ENCODE results near the gene BRCA1. TPM values are rescaled to one million over a fixed set of nuclear protein-coding genes. Genes with fewer than 3 reads are reported as not detected.
"Not testable (repeated sequence)": the region's sequence is repeated elsewhere in the genome, so short reads cannot be mapped to it uniquely, and the experiment has no call there.

The BRCA1 gene
- total RNA-seq, 2 donors from 2014 or later = 8.6 to 21.1 TPM

- H3K9me3 ChIP-seq = no peaks in the 10 kb centered on the region
- DNase-seq (ENCODE audit: low spot score) (no peak), ATAC-seq (ENCODE audit: insufficient number of reproducible peaks, low FRiP score, low read depth) (no peak)
- TF ChIP-seq CTCF (IDR thresholded peaks at IDR 0.05) = no peak
- no peaks in the 10 kb centered on the region for H3K36me3 ChIP-seq
- H3K4me1 ChIP-seq (ENCODE audit: control insufficient read depth in 1 of 2, low read depth in 2 of 2) = no peaks in the 10 kb centered on the region
- no peaks in the 10 kb centered on the region for H3K27me3 ChIP-seq (replicated peaks; ENCODE audit: insufficient read depth)
- no peak overlapping the region for H3K27ac ChIP-seq
- H3K4me3 ChIP-seq = no peak overlapping the region
Measured at GRCh38 chr17:43105146-43105545, 20.0 kb downstream of the BRCA1 start.

GRCh38 chr17:43104665-43105064 lies 20.5 kb downstream of the BRCA1 start:
- H3K4me1 ChIP-seq (ENCODE audit: control insufficient read depth in 1 of 2, low read depth in 2 of 2) = no peaks in the 10 kb centered on the region
- no peak for ATAC-seq (ENCODE audit: insufficient number of reproducible peaks, low FRiP score, low read depth)
- no peak for DNase-seq (ENCODE audit: low spot score)
- H3K27me3 ChIP-seq (replicated peaks; ENCODE audit: insufficient read depth) = no peaks in the 10 kb centered on the region
- H3K4me3 ChIP-seq = no peak overlapping the region
- no peak for TF ChIP-seq CTCF (IDR thresholded peaks at IDR 0.05)
- no peaks in the 10 kb centered on the region for H3K36me3 ChIP-seq
- no peak overlapping the region for H3K27ac ChIP-seq
- no peaks in the 10 kb centered on the region for H3K9me3 ChIP-seq

GRCh38 chr17:43095364-43095763 lies 29.8 kb downstream of the BRCA1 start:
- H3K36me3 ChIP-seq; H3K27me3 ChIP-seq (replicated peaks; ENCODE audit: insufficient read depth); H3K9me3 ChIP-seq; H3K4me3 ChIP-seq; DNase-seq (ENCODE audit: low spot score); H3K27ac ChIP-seq; ATAC-seq (ENCODE audit: insufficient number of reproducible peaks, low FRiP score, low read depth): not testable (repeated sequence)
- peaks cover 24 to 42% of the 10 kb centered on the region in 2 donors for H3K4me1 ChIP-seq (ENCODE audit: control insufficient read depth in 1 of 2, low read depth in 2 of 2)

GRCh38 chr17:43094129-43094835 lies 30.9 kb downstream of the BRCA1 start:
- TF ChIP-seq CTCF (IDR thresholded peaks at IDR 0.05) = no peak
- no peaks in the 10 kb centered on the region for H3K36me3 ChIP-seq
- ATAC-seq (ENCODE audit: insufficient number of reproducible peaks, low FRiP score, low read depth) (peak; percentile 29), DNase-seq (ENCODE audit: low spot score) (peak; percentile 9)
- peaks cover 24 to 42% of the 10 kb centered on the region in 2 donors for H3K4me1 ChIP-seq (ENCODE audit: control insufficient read depth in 1 of 2, low read depth in 2 of 2)
- H3K27ac ChIP-seq = peak overlapping the region; percentile 42 to 51
- no peaks in the 10 kb centered on the region for H3K27me3 ChIP-seq (replicated peaks; ENCODE audit: insufficient read depth)
- H3K9me3 ChIP-seq = no peaks in the 10 kb centered on the region
- H3K4me3 ChIP-seq = peak overlapping the region; percentile 25

GRCh38 chr17:43092901-43093300 lies 32.3 kb downstream of the BRCA1 start:
- Histone ChIP-seq H3K4me3 (peak overlapping the region; percentile 27), H3K27me3 (replicated peaks; ENCODE audit: insufficient read depth) (no peaks in the 10 kb centered on the region), H3K27ac (peak overlapping the region; percentile 42 to 51), H3K9me3 (no peaks in the 10 kb centered on the region), H3K4me1 (ENCODE audit: control insufficient read depth in 1 of 2, low read depth in 2 of 2) (peaks cover 24 to 42% of the 10 kb centered on the region in 2 donors), H3K36me3 (no peaks in the 10 kb centered on the region)
- ATAC-seq (ENCODE audit: insufficient number of reproducible peaks, low FRiP score, low read depth) (no peak), DNase-seq (ENCODE audit: low spot score) (no peak)
- TF ChIP-seq CTCF (IDR thresholded peaks at IDR 0.05) = no peak

GRCh38 chr17:43090022-43090421 lies 35.1 kb downstream of the BRCA1 start:
- Histone ChIP-seq H3K27me3 (replicated peaks; ENCODE audit: insufficient read depth) (no peaks in the 10 kb centered on the region), H3K4me3 (no peak overlapping the region), H3K9me3 (no peaks in the 10 kb centered on the region)

More at GRCh38 chr17:43090022-43090421, 35.1 kb downstream of the BRCA1 start:
- no peak for ATAC-seq (ENCODE audit: insufficient number of reproducible peaks, low FRiP score, low read depth)
- Histone ChIP-seq H3K36me3 (no peaks in the 10 kb centered on the region), H3K4me1 (ENCODE audit: control insufficient read depth in 1 of 2, low read depth in 2 of 2) (peaks cover 24 to 46% of the 10 kb centered on the region in 2 donors), H3K27ac (no peak overlapping the region)
- no peak for TF ChIP-seq CTCF (IDR thresholded peaks at IDR 0.05)
- DNase-seq (ENCODE audit: low spot score) = no peak

Data from thoracic aorta (tissue), 2 donors.